Measurements from ENCODE around the gene SPPL2B.
A peak's percentile ranks its signal among the peaks of the same experiment; 100 is the strongest.

SPPL2B gene

DNA sequence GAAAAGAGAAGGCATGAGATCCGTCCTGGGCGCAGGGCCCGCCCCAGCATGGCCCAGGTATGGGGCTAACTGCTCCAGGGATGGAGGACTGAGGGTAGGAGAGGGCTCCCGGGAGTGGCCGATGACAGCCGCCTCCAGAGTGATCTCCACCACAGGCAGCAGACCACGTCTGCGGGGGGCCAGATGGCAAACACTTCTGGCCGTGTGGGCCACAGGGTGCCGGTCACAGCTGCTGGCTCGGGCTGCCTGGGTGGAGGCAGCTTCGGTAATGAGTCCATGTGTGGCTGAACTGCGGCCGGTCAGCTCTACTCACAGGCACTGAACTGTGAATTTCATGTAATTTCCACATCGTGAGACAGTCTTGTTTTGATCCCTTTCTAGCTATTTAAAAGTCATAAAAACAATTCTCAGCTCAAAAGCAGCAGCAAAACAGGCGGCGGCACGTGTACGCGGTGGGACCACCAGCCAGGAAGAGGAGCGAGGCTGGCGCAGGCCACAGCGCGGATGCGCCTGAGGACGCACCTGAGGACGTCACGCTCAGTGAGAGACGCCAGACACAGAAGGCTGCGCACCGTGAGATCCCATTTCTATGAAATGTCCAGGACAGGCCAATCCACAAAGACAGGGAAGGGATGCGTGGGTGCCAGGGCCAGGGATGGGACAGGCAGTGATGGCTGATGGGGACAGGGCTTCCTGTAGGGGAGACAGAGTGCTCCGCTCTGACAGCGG is 4.1 kb upstream of the SPPL2B start:
- DNase-seq (no peak), ATAC-seq (no peak)

DNA sequence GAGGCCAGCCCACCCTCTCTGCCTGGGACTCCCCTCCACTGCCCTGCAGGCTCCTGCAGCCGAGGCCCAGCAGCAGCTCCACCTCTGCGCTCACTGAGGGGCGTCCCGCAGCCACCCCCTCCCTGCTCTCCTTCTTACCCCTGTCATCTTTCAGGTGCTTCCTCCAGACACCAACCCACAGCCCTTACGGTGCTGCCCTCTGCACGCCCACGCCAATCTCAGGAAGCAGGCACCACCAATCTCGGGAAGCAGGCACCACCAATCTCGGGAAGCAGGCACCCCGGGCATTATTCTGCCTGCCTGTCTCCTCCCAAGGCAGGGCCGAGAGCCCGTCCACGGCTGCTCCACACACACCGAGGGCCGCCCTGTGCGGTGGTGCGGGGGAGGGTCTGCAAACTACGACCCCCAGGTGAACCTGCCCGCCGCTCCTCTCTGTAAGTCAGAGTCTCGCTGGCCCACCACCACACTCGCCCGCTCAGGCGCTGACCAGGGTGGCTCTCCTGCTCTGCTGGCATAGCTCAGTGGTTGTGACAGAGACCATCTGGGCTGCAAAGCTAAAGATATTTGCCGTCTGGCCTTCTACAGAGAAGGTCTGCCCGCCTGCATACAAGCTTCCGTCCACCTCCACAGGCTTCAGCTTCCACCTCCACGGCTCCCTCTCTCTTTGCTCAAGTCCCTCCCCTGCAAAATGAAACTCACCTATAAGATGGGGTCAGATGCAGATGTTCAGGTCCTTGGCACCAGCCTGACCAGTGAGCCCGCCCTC is 3.0 kb upstream of the SPPL2B start:
- DNase-seq: no peak
- no peak for ATAC-seq

DNA sequence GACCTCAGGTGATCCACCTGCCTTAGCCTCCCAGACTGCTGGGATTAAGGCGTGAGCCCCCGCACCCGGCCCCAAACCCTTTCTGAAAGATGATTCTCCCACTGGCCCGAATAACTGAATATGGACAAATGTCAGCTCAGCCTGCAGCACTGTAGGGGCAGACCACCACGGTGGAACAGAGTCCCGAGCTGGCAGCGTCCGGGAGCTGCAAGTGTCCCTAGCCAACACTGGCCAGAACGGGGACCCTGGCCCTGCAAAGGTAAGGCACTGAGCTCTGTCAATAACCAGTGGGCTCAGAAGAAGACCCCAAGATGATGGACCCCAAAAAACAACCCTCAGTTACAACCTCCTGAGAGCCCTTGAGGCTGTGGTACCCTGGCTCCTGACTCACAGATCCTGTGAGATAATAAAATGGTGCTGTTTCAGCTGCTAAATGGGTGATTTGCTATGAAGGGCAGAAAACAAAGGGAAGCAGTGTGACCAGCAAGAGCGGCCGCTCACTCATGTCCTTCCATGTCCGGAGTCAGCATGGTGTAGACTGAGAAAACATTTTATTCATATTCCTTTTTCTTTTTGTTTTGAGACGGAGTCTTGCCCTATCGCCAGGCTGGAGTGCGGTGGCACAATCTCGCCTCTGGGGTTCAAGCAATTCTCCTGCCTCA is 1.7 kb upstream of the SPPL2B start:
- DNase-seq (no peak), ATAC-seq (no peak)

DNA sequence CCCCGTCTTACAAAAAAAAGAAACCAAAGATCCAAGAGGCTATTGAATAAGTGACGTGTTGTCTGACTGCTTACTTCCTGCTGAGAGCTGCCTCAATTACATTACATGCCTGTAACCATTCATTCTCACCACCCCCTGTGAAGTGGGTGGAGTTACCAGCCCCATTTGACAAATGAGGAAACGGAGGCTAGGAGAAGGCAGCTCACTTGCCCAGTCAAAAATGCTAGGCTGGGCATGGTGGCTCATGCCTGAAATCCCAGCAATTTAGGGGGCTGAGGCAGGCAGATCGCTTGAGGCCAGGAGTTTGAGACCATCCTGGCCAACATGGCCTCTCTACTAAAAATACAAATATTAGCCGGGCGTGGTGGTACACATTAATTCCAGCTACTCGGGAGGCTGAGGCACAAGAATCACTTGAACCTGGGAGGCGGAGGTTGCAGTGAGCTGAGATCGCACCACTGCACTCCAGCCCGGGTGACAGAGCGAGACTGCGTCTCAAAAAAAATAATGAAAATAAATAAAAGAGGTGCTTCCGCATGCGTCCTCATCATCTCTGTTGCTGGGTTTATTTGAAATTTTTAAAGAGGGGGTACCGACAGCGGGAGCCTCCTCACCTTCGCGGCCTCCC is 597 bp upstream of the SPPL2B start:
- ATAC-seq (peak; percentile 69), DNase-seq (peak; percentile 68)

DNA sequence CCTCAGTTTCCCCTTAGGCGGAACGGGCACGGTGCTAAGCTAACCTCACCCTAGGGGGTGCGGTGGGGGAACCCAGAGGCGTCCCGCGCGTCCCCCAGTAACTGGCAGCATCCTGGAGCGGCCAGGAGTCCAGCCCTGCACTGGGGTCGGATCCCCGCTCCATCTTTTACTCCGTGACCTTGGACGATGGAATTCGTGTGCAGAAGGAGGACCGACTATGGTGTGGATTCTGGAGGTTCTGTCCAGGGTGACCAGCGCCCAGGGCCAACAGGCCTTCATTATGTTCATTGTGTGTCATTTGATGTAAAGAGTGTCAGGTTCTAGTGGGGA is 630 bp downstream of the SPPL2B start:
- no peak for DNase-seq

DNA sequence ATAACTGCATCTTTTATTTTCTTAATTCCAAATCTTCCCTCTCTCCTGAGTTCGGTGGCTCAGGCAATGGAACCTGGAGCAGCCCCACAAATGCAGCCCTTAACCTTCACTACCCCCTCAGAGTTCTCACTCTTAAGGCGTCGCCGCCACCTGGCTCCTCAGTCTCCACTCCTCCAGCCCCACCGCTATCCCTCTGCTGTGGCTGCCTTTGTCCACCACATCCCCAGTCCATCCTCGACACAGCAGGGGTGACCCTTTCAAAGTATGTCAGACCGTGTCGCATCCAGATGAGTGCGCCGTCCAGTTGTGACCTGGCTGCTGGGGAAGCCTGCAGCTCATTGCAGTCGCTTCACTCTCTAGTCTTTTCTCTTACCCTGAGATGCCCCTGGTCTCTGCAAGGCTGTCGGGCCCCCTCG is 1.0 kb downstream of the SPPL2B start:
- ATAC-seq: no peak
- DNase-seq: no peak

More for the DNA sequence above, 630 bp downstream of the SPPL2B start:
- no peak for ATAC-seq

DNA sequence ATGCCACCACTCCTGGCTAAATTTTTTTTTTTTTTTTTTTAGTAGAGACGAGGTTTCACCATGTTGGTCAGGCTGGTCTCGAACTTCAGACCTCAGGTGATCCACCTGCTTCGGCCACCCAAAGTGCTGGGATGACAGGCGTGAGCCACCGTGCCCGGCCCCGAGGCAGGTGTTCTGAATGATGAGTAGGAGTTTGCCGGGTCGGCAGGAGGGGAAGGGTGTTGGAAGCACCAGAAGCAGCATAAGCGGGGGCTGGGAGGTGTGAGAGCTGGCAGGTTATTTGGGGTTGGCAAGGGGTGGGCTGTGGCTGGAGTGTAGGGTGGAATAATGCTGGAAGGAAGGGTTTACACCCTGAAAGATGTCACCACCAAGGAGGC is 1.8 kb downstream of the SPPL2B start:
- no peak for ATAC-seq
- no peak for DNase-seq

DNA sequence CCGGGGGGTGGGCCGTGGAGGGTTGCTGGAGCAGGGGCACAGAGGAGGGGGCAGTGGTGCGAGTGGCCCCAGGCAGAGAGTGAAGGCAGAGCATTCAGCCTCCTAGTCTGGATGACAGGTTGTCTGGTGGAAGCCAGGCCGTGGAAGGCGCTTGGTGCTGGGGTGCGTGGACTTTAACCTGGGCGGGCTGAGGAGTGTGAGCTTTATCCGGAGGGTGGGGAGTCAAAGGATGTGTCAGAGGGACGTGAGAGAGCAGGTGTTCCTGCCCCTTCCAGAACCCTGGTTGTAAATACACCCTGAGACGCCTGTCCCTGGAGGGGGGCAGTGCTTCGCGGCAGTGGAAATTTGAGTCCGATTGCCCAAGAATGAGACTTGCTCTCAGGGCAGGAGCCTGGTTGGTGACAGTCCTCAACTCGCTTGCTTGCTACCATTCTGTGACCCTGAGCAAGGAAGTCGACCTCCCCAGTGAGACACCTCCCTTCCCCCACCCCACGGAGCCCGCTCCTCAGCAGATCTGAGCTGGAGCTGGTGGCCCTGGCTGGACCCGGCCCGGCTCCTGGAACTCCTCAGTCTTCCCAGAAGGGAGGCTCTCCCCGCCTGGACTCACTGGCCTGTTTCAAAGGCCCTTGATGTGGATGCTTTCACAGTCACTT is 2.3 kb downstream of the SPPL2B start:
- ATAC-seq: no peak
- DNase-seq: no peak

DNA sequence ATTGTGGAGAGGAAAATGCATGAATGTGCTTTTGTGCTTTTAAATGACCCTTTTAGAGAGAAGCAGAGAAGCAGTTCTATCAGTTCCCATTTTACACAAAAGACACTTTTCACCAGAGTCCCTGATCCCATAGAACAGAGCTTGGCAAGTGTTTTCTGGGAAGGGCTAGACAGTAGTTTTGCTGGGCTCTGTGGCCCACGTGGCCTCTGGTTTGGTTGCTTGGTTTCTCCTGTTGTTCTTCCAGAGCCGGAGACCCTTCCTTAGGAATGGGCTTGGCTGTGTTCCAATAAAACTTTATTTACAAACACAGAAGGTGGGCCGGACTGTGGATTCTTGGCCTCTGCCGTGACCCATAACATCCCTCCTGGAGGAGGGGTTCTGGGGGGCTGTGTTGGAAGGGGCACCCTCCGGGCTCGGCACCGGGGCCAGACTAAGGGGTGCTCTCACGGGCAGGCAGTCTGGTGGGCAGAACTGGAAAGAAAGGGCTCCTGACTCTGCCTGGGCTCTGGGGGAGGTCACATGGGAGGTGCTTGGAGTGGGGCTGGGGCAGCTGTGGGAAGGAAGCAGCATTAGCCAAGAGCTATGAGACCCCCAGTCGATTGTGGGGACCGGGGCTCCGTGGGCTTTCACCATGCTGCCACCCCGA is 3.2 kb downstream of the SPPL2B start:
- ATAC-seq (no peak), DNase-seq (no peak)

DNA sequence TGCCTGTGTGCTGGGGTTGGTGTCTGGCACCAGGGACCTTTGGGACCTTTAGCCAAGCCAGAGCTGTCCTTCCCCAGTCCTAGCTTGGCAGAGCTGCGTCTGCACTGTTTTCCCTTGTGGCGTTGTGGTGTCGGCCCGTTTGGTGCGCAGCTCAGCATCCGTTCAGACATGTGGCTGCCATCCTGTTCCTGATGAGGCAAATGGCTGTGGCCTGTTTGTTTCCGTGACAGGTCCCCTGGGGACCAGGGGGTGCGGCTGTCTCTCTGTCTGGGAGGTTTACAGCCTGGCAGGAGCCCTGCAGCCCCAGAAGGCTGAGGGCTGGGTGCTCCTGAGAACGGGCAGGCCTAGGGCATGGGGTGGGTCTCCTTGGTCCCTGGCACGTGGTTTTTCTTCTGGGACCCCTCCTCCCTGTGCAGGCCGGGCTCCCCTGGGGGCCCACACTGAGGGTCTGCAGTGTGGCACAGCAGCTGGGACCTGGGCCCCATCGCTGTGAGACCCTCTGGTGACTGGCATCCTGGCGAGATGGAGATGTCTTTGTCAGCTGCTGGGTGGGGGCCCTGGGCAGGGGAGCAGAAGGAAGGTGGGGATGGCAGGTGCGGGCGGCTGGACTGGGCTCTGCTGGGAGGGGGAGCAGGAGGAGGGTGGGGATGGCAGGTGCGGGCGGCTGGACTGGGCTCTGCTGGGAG is 4.0 kb downstream of the SPPL2B start:
- DNase-seq: peak; percentile 56
- ATAC-seq: peak; percentile 41

DNA sequence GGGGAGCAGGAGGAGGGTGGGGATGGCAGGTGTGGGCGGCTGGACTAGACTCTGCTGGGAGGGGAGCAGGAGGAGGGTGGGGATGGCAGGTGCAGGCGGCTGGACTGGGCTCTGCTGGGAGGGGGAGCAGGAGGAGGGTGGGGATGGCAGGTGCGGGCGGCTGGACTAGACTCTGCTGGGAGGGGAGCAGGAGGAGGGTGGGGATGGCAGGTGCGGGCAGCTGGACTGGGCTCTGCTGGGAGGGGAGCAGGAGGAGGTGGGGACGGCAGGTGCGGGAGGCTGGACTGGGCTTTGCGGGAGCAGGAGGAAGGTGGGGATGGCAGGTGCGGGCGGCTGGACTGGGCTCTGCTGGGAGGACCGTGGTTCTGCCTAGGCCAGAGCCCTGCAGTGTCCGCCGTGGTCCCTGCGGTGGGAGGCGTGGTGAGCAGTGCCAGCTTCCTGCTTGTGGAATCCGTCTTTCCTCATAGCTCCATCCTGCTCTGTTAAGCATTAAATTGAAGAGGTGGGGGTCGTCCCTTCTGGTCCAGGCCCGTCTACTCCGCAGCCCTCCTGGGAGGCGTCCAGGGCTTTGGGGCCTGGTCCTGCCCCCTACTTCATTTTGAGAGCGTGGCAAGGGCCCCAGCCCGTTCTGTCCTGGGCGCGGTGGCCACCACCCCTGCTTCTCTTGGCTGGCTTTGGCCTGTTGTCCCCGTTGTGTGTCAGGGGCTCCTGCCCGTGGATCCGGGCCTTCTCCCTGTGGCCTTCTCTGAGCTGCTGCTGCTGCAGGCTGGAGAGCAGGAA is 4.7 kb downstream of the SPPL2B start:
- no peak for DNase-seq

DNA sequence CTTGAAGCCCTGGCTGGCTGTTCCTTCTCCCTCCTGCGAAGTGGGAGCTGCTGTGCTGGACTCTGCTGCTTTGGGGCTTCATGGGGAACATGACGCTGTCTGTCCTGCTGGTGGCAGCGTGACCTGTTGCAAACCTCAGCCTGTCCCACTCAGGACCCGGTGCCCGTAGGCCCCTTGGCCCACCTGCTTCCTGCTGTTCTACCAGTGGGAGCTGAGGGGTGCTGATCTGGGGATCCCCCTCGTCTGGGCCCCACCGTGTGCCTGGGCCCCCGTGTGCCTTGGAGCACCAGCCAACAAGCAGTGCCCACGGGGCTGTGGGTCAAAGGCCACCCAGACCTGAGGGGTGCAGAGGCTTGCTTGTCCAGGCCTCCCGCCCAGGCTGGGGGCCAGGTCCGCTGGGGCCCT is 5.3 kb downstream of the SPPL2B start:
- no peak for DNase-seq
- ATAC-seq: no peak

More for the DNA sequence above, 4.7 kb downstream of the SPPL2B start:
- no peak for ATAC-seq

DNA sequence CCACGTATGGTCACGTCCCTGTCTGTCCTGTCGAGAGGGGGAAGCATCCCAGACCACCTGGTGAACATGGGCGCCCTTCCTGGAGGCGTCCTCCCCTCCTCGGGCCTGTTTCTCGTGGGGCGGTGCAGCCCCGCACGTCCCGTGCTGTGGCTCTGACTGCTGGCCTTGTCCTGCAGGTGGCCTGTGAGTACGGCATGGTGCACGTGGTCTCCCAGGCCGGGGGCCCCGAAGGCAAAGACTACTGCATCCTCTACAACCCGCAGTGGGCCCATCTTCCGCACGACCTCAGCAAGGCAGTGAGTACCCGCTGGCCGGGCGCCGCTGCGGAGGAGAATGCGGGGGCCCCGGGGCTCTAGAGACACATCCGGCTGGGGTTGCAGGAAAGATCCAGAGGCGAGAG is 5.9 kb downstream of the SPPL2B start:
- no peak for DNase-seq
- ATAC-seq: no peak

DNA sequence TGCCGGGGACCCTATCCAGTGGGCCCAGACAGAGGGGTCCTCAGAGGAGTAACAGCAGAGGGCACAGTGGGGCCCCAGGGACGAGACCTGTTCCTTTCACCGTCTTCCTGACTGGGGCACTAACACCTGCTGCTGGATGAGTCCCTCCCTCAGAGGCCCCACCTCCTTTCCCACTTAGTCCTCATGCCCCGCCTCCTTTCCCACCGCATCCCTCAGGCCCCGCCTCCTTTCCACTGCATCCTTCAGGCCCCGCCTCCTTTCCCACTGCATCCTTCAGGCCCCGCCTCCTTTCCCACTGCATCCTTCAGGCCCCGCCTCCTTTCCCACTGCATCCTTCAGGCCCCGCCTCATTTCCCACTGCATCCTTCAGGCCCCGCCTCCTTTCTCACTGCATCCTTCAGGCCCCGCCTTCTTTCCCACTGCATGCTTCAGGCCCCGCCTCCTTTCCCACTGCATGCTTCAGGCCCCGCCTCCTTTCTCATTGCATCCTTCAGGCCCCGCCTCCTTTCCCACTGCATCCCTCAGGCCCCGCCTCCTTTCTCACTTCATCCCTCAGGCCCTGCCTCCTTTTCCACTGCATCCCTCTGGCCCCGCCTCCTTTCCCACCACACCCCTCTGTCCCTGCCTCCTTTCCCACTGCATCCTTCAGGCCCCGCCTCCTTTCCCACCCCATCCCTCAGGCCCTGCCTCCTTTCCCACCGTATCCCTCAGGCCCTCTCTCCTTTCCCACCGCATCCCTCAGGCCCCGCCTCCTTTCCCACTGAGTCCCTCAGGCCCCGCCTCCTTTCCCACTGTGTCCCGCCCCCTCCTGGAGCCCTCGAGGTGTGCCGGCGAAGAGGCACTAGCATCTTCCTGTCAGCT is 6.7 kb downstream of the SPPL2B start:
- ATAC-seq: no peak
- DNase-seq: no peak

DNA sequence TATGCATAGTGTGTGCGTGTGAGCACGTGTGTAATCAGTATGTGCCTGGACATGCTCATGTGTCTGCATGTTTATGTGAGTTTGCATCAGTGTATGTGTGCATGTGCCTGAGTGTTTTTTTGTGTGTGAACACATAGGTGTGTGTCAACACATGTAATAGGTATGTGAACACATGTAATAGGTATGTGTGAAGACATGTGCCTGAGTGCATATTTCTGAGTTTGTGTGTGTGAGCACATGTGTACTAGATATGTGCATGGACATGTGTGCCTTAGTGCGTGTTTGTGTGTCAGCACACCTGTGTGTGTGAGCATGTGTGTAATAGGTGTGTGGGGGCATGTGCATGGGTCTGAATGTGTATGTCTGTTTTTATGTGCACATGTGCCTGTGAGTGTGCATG is 7.4 kb downstream of the SPPL2B start:
- no peak for DNase-seq
- ATAC-seq: no peak

DNA sequence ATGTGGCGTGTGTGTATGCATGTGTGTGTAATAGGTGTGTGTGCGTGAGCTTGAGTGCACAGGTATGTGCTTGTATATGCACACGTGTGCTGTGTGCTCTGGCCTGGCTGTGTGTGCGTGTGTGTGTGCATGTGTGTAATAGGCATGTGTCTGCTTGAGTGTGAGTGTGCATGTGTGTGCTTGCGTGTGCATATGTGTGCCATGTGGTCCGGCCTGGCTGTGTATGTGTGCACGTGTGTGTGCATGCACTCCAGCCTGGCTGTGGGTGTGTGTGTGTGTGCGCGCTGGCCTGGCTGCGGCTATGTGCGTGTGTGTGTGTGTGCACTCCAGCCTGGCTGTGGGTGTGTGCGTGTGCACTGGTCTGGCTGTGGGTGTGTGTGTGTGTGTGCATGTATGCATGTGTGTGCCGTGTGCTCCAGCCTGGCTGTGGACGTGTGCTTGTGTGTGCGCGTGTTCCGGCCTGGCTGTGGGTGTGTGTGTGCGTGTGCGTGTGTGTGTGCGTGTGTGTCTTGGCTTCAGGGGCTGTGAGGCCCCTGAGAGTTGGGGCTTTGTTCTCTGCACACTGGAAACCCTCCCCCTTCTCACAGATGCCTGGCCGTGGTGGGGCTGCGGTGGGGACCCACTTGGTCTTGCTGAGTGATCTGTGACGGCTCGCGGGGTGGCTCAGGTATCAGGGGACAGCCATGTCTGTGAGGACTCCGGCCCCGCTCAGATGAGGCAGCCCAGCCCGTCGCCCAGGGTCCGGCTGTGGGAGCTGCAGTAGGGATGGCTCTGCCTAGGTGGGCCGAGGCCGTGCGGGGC is 8.2 kb downstream of the SPPL2B start:
- DNase-seq: no peak
- no peak for ATAC-seq

DNA sequence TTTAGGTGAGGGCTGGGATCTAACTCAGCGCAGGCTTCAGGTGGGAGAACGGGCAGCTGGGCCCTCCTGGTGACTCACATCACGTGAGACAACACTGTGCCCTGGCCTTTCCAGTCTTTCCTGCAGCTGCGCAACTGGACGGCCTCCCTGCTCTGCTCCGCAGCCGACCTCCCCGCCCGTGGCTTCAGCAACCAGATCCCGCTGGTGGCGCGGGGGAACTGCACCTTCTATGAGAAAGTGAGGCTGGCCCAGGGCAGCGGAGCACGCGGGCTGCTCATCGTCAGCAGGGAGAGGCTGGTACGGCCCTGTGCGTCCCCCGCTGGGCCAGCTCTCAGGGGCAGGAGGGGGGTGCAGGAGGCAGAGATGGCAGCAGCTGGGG is 8.8 kb downstream of the SPPL2B start:
- DNase-seq: no peak
- ATAC-seq: no peak

DNA sequence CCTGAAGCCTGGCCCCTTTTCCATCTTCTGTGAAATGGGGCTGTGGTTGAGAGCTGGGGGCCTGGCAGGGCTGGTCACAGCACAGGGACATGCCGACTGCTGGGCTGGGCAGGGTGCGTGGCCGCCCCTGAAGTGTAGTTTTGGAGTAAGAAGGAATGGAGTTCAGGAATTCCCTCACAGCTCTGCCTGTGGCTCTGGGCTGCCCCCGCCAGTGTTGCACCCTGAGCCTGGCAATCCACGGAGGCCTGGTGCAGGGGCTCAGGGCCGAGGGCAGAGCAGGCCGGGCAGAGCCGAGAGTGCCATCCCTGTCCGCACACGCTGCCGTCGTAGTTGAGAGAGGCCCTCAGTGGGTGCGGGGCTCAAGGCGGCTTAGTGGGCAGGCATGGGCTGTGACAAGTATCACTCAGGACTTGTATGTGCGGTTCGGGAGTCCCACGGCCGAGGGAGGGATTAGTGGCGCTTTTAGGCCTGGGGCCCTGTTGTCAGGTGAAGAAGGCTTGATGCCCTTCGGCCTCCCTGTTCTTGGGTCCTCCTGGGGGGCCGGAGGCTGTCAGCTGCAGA is 9.7 kb downstream of the SPPL2B start:
- no peak for DNase-seq
- no peak for ATAC-seq

Measured in stimulated activated naive CD8-positive, alpha-beta T cell treated with anti-CD3 and anti-CD28 coated beads, Interleukin-15, Interleukin-2, amounts not matched to agents 100 U/mL and 50 U/mL, for 24 hours (primary cell).